T-helper 1 cell treated with Interleukin-12 subunit alpha and Interleukin-12 subunit beta and Interleukin-4 antibody, amounts not matched to agents 30 ng/mL and 1 ng/mL, for 36 hours (primary cell): ENCODE data around the gene USP21. TPM values are rescaled to one million over a fixed set of nuclear protein-coding genes. Genes with fewer than 3 reads are reported as not detected.

Experiments used
- intact Hi-C: fragments of 100-400 bp; cut with micrococcal nuclease; formaldehyde crosslinking; loops from one replicate; pipeline ENCODE4 v1.15.1; 2024
- total RNA-seq: library from RNA; stranded (reverse); gene quantifications from 2 replicates; pipeline ENCODE4 v1.2.3, GENCODE V29; 2022

The USP21 gene
- total RNA-seq, 1 donor from 2014 or later, result 30.6 TPM

GRCh38 chr1:161187311-161187710, 28.0 kb downstream of the USP21 start:
- intact Hi-C loops, result loop anchor here (1.0 kb wide), 1 partner anchor 10 kb away; the partner anchor contains the start of gene B4GALT3

- intact Hi-C loops, result no loop called here
Observed at GRCh38 chr1:161188381-161188780, 29.1 kb downstream of the USP21 start.

GRCh38 chr1:161189036-161189435, 29.7 kb downstream of the USP21 start:
- intact Hi-C loops, result no loop called here

GRCh38 chr1:161190962-161191521, 31.7 kb downstream of the USP21 start:
- intact Hi-C loops, result no loop called here

- intact Hi-C loops, result loop anchor here (1.0 to 2.0 kb wide), 7 partner anchors 10 to 190 kb away; partner anchors contain the start of genes B4GALT3 and NDUFS2
Observed at GRCh38 chr1:161191971-161192370, 32.7 kb downstream of the USP21 start.

- intact Hi-C loops, result loop anchor here (1.0 to 2.0 kb wide), 7 partner anchors 10 to 190 kb away; partner anchors contain the start of genes B4GALT3 and NDUFS2
Observed at GRCh38 chr1:161192476-161193465, 33.5 kb downstream of the USP21 start.

- intact Hi-C loops, result loop anchor here (2.0 kb wide), 1 partner anchor 17 kb away; no protein-coding TSS in a partner anchor
Observed at GRCh38 chr1:161193561-161194235, 34.4 kb downstream of the USP21 start.

GRCh38 chr1:161195171-161195570, 35.9 kb downstream of the USP21 start:
- intact Hi-C loops, result no loop called here

GRCh38 chr1:161196111-161196510, 36.8 kb downstream of the USP21 start:
- intact Hi-C loops, result no loop called here

- intact Hi-C loops, result no loop called here
Observed at GRCh38 chr1:161196521-161197451, 37.5 kb downstream of the USP21 start.

- intact Hi-C loops, result no loop called here
Observed at GRCh38 chr1:161197560-161198193, 38.4 kb downstream of the USP21 start.

- intact Hi-C loops, result no loop called here
Observed at GRCh38 chr1:161198194-161198896, 39.0 kb downstream of the USP21 start.

- intact Hi-C loops, result no loop called here
Observed at GRCh38 chr1:161198897-161199431, 39.7 kb downstream of the USP21 start, which contains the start of gene ADAMTS4. Gene ADAMTS4, minus strand, starts transcription at chr1:161199054. Its CDS starts 427 bp downstream, at chr1:161198627.

- intact Hi-C loops, result no loop called here
Observed at GRCh38 chr1:161199506-161200139, 40.3 kb downstream of the USP21 start.

- intact Hi-C loops, result no loop called here
Observed at GRCh38 chr1:161200421-161200991, 41.2 kb downstream of the USP21 start.

- intact Hi-C loops, result no loop called here
Observed at GRCh38 chr1:161200992-161201835, 41.9 kb downstream of the USP21 start.
